Stimulated activated CD4-positive, alpha-beta T cell treated with anti-CD3 and anti-CD28 coated beads, Interleukin-4, amount 100 ng/mL, for 48 hours (primary cell): Measurements from ENCODE around the gene ITSN2.

Experiments
- DNase-seq, 2 donors: peaks; one replicate each; pipeline ENCODE4 v3.0.0-alpha.2; 2020; ENCODE audit warnings: low read depth in 2 of 2

The ITSN2 gene

GRCh38 chr2:24269265-24269664 is 91.1 kb downstream of the ITSN2 start:
- no peak for DNase-seq

- DNase-seq, result no peak
These were observed 95.1 kb downstream of the ITSN2 start for GRCh38 chr2:24265212-24265611.

DNA sequence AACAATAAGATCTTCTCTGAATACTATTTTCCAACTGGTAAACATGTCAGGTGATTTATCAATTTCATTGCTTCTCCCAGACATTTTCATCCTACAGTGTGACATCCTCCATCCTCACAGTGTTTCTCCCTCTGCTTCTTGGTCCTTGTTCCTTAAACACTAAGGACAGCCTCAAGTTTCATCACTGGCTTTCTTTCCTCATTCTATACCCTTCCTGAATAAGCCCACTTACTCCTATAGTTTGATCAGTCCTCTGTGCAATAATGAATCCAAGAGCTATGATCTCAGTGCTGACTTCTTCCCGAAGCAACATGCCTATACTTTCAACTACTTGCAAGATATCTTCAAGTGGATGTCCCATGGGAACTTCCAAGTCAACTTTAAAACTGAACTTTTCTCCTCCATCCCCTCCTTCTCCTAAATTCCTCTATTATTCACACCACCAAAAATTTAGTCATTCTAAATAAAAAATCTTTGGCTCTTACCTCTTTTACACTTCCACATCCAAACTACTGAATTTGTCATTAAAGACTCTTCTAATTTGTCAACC is 97.8 kb downstream of the ITSN2 start:
- DNase-seq, result no peak

- DNase-seq, result no peak
These were observed 98.9 kb downstream of the ITSN2 start for GRCh38 chr2:24261441-24261840.

DNA sequence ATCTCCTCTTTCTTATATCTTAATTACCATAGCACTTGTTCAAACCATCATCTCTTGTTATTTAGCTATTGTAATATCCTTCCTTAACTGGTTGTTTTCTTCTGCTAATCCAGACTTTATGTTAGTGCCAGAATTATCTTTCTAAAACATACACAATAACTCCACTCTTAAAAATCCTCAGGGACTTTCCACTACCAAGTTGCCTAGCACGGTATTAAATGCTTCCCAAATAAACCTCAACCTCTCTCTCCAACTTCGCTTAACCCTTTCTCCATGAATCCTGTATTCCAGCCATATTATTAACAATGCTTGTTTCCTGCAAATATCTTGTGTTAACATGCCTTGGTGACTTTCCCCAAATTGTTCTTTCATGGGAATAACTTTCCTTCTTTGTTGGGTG is 101.0 kb downstream of the ITSN2 start:
- DNase-seq, result no peak

DNA sequence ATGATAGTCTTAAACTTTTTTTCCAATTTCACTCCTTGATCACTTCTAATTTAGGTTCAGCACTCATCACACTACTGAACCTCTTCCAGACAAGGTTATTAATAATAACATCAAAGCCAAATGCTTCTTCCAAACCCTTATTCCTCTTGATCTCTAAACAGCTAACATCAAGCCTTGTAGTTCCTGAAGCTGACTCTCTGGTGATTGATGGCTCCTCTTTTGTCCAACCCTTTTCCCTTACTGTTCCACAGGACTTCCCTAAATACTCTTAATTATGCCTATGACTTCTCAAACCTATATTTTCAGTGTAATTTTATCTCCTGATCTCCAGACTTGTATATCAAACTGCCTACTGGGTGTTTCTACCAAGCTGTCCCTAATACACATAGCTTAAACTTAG is 101.6 kb downstream of the ITSN2 start:
- DNase-seq, result no peak

DNA sequence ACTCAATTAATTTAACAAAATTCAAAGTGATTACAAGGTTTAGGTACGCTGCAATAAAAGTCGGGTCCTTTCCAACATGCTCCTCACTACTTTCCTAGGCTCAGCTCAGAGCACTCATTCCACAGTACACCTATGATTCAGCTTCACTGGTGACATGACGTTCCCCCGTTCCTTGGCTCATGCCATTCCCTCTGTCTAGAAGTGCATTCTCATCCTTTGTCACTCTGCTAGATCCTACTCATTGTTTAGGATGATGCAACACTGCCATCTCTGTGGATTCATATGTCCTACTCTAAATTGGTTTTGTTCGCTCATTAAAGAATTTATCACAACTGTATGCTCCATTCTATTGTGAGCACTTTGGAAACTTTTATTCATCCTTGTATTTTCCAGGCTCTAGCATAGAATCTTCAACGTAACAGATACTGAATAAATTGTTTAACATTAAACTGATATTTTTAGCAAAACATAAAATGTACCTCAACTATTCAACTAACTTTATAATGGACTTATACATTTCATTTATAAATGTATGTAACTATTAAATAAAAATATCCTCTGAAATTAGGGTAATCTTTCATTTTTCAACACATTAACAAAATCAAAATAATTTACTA is 106.9 kb downstream of the ITSN2 start:
- DNase-seq, result no peak

DNA sequence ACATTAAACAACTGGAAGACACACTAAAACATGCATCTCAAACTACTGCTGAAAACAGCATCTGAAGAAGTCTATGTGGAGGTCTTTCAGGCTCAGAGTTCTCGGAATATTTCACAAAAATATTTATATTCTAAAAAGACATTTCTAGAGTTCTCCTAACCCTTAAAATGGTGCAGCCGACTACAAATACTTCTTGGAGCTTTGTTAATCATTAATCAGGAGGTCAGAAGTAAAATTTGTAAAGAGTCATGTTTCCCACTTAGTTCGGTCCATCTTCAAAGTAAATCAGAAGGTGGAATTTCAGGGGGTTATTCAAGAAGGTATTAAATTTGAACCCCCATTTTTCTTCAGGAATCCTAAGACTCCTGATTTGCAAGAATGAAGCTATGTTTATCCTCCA is 112.7 kb downstream of the ITSN2 start:
- DNase-seq, result no peak

- DNase-seq, result no peak
These were observed 113.2 kb downstream of the ITSN2 start for GRCh38 chr2:24247164-24247563.

DNA sequence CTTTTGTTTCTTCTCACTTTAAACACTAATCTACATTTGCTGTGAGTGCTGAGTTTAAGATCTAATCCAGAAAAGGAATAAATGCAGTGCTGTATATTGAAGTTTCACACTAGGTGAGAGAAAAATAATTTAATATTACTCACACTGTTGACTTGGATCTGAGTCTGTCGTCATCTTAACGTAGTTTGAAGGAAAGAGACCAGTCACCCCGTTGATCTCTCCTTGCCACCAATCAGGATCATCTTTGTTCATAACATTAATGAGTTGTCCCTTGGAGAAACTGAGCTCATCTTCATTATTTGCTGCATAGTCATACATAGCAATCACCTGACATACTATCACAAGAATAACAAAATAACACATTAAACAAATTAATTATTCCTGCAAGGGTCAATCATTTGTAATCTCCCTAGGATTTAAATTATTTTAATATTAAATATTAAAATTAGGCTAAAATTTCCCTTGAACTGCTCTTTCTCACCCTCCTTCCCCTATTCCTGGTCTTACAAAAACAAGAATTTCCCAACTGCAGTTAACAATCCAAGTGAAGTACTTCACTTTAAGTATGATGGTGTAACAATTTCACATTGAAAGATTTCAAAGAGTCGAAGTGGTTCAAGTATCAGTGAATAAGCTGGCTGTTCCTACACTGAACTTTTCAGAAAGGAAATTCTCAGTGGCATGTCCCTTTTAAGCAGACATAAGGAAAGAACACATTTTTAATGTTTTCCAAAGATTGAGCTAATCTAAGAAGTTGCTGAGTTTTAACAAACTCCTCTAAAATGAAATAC is 114.2 kb downstream of the ITSN2 start:
- no peak for DNase-seq

DNA sequence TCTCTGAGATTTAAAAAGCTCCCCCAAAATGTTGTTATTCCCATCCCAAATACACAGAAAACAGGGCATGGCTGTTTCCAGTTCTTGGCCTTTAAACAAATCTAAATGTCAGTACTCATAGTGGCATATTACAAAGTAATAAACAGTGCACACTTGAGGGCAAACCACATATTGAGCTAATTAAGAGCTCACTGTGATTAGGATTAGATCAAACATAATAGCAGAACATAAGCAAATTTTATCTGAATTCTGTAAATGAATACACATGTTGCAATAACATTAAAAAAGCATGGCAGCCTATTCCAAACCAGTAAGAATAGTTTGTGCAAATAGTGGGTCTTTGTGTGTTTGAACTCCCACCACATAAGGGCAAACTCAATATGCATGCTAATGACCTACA is 118.8 kb downstream of the ITSN2 start:
- DNase-seq, result no peak

GRCh38 chr2:24239553-24239952 is 120.8 kb downstream of the ITSN2 start:
- no peak for DNase-seq

- DNase-seq, result no peak
These were observed 122.2 kb downstream of the ITSN2 start for GRCh38 chr2:24238158-24238557.

DNA sequence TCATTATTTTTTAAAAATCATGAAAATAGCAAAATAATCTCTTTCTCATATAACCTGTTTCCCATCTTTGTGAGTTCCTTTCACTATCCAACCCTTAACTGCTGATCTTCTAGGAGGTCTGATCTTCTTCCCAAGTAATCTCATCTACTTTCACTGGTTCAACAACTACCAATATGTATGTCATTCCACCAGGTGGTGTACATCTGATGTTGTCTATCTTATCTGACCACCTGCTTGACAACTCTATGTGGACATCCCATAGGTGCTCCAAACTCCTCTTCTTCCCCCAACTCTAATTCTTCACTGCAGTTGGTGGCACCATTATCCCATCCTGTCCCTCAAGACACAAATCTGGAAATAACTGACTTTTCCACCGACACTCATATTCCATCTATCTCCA is 123.0 kb downstream of the ITSN2 start:
- no peak for DNase-seq

GRCh38 chr2:24233321-24233720 is 127.0 kb downstream of the ITSN2 start:
- no peak for DNase-seq

GRCh38 chr2:24231461-24231881 is 128.9 kb downstream of the ITSN2 start:
- DNase-seq, result no peak

DNA sequence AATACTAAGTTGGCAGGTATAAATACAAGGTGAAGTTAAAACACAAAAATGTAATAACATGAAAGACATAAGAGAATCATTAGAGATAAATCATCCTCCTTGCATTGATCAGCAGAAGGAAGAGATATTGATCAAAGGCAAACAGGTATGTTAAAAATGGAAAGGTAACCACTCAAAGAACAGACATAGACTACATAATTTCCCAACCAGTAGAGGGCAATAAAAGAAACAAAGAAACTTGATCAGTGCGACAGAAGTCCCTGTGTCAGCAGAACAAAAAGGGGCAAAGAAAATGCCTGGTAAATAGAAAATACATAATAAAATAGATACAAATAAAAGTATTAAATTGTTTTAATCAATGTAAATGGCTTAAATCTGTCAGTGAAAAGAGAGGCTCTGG is 131.9 kb downstream of the ITSN2 start:
- no peak for DNase-seq

- no peak for DNase-seq
These were observed 134.7 kb downstream of the ITSN2 start for GRCh38 chr2:24225499-24226242.

GRCh38 chr2:24222946-24223345 is 137.4 kb downstream of the ITSN2 start:
- DNase-seq, result no peak

- no peak for DNase-seq
These were observed 138.8 kb downstream of the ITSN2 start for GRCh38 chr2:24221343-24222050.

- DNase-seq, result no peak
These were observed 139.6 kb downstream of the ITSN2 start for GRCh38 chr2:24220554-24221291.
